SJCRH30 (cell line): ENCODE results near the gene NKAIN4. TPM values are rescaled to one million over a fixed set of nuclear protein-coding genes. Genes with fewer than 3 reads are reported as not detected.

Experiments
- DNase-seq, 2 experiments: peaks; one replicate each; pipeline ENCODE4 v3.0.0-alpha.2; 2015 to 2020
- H3K27ac ChIP-seq: fragments of 250-450 bp; sonication (Bioruptor Pico); 2 replicates; pipeline ENCODE4 v1.5.1; 2020; ENCODE audit warnings: mild to moderate bottlenecking, moderate library complexity
- H3K27me3 ChIP-seq: fragments of 250-450 bp; sonication (Bioruptor Pico); 2 replicates; pipeline ENCODE4 v1.5.1; 2020; ENCODE audit warnings: mild to moderate bottlenecking, moderate library complexity
- H3K36me3 ChIP-seq: fragments of 250-450 bp; sonication (Bioruptor Pico); 2 replicates; pipeline ENCODE4 v1.5.1; 2020; ENCODE audit warnings: mild to moderate bottlenecking, moderate library complexity
- H3K4me1 ChIP-seq: fragments of 250-450 bp; sonication (Bioruptor Pico); 2 replicates; pipeline ENCODE4 v1.5.1; 2020; ENCODE audit warnings: mild to moderate bottlenecking, moderate library complexity
- H3K4me3 ChIP-seq: fragments of 250-450 bp; sonication (Bioruptor Pico); 2 replicates; pipeline ENCODE4 v1.5.1; 2020; ENCODE audit warnings: mild to moderate bottlenecking, moderate library complexity
- H3K9me3 ChIP-seq: fragments of 250-450 bp; sonication (Bioruptor Pico); replicated peaks from 2 replicates; pipeline ENCODE4 v1.5.1; 2020; ENCODE audit warnings: mild to moderate bottlenecking, moderate library complexity
- total RNA-seq: library from RNA; depleted of rRNA; stranded (reverse); fragments of >200 nt; shearing (Covaris generic); gene quantifications from 2 replicates; pipeline ENCODE4 v1.2.3, GENCODE V29; 2014

Gene NKAIN4
- total RNA-seq, 1 experiment from 2014 or later: 15.5 TPM

- H3K4me3 ChIP-seq: no peak overlapping the region
- peaks cover 22% of the 10 kb centered on the region for H3K27me3 ChIP-seq
- no peak overlapping the region for H3K27ac ChIP-seq
- peaks cover 5% of the 10 kb centered on the region for H3K36me3 ChIP-seq
- no peaks in the 10 kb centered on the region for H3K9me3 ChIP-seq
- peaks cover 22% of the 10 kb centered on the region for H3K4me1 ChIP-seq
- no peak for DNase-seq
Measured at GRCh38 chr20:63219447-63219821, 34.8 kb downstream of the NKAIN4 start.

GRCh38 chr20:63218701-63219446 lies 35.4 kb downstream of the NKAIN4 start:
- H3K9me3 ChIP-seq: no peaks in the 10 kb centered on the region
- no peak overlapping the region for H3K27ac ChIP-seq
- peaks cover 22% of the 10 kb centered on the region for H3K27me3 ChIP-seq
- DNase-seq: no peak
- H3K4me3 ChIP-seq: no peak overlapping the region
- peaks cover 11% of the 10 kb centered on the region for H3K36me3 ChIP-seq
- peaks cover 22% of the 10 kb centered on the region for H3K4me1 ChIP-seq

- H3K4me1 ChIP-seq: peaks cover 21% of the 10 kb centered on the region
- no peak for DNase-seq
- no peak overlapping the region for H3K4me3 ChIP-seq
- H3K27me3 ChIP-seq: peaks cover 22% of the 10 kb centered on the region
- no peak overlapping the region for H3K27ac ChIP-seq
- H3K36me3 ChIP-seq: peaks cover 23% of the 10 kb centered on the region
- no peaks in the 10 kb centered on the region for H3K9me3 ChIP-seq
Measured at GRCh38 chr20:63217706-63218105, 36.6 kb downstream of the NKAIN4 start.

GRCh38 chr20:63216849-63217471 lies 37.3 kb downstream of the NKAIN4 start:
- peaks cover 21% of the 10 kb centered on the region for H3K4me1 ChIP-seq
- peaks cover 18% of the 10 kb centered on the region for H3K27me3 ChIP-seq
- peak overlapping the region; percentile 94 for H3K4me3 ChIP-seq
- DNase-seq: peak in 1 of 2 experiments; percentile 44
- H3K27ac ChIP-seq: no peak overlapping the region
- H3K9me3 ChIP-seq: no peaks in the 10 kb centered on the region
- peaks cover 30% of the 10 kb centered on the region for H3K36me3 ChIP-seq

- DNase-seq: peak; percentile 100
Measured at GRCh38 chr20:63216041-63216848, 38.0 kb downstream of the NKAIN4 start, which contains the start of gene YTHDF1. Gene YTHDF1, minus strand, starts transcription at chr20:63216131. Its CDS starts 239 bp downstream, at chr20:63215892.

GRCh38 chr20:63215101-63216040 lies 38.9 kb downstream of the NKAIN4 start:
- H3K4me1 ChIP-seq: peaks cover 21% of the 10 kb centered on the region
- H3K27me3 ChIP-seq: peaks cover 6% of the 10 kb centered on the region
- no peaks in the 10 kb centered on the region for H3K9me3 ChIP-seq
- peaks cover 46% of the 10 kb centered on the region for H3K36me3 ChIP-seq
- peak overlapping the region; percentile 94 for H3K4me3 ChIP-seq
- peak; percentile 83 to 85 for DNase-seq
- H3K27ac ChIP-seq: peak overlapping the region; percentile 26; the same call in 1 of the 2 replicates

More at GRCh38 chr20:63216041-63216848, 38.0 kb downstream of the NKAIN4 start, which contains the start of gene YTHDF1:
- Histone ChIP-seq H3K9me3 (no peaks in the 10 kb centered on the region), H3K27ac (peak within 1 kb of the TSS; percentile 26; the same call in 1 of the 2 replicates), H3K4me1 (peaks cover 21% of the 10 kb centered on the region), H3K4me3 (peak within 1 kb of the TSS; percentile 94), H3K27me3 (peaks cover 14% of the 10 kb centered on the region), H3K36me3 (peaks cover 37% of the 10 kb centered on the region)

GRCh38 chr20:63214514-63214913 lies 39.7 kb downstream of the NKAIN4 start:
- H3K4me3 ChIP-seq: peak overlapping the region; percentile 94
- peaks cover 55% of the 10 kb centered on the region for H3K36me3 ChIP-seq

GRCh38 chr20:63212792-63213191 lies 41.5 kb downstream of the NKAIN4 start:
- Histone ChIP-seq H3K27me3 (no peaks in the 10 kb centered on the region), H3K4me1 (peaks cover 21% of the 10 kb centered on the region), H3K4me3 (no peak overlapping the region), H3K27ac (no peak overlapping the region), H3K9me3 (no peaks in the 10 kb centered on the region), H3K36me3 (peaks cover 72% of the 10 kb centered on the region)
- no peak for DNase-seq

More at GRCh38 chr20:63214514-63214913, 39.7 kb downstream of the NKAIN4 start:
- Histone ChIP-seq H3K27ac (no peak overlapping the region), H3K27me3 (peaks cover 6% of the 10 kb centered on the region), H3K4me1 (peaks cover 21% of the 10 kb centered on the region), H3K9me3 (no peaks in the 10 kb centered on the region)
- DNase-seq: no peak

GRCh38 chr20:63212393-63212730 lies 41.9 kb downstream of the NKAIN4 start:
- no peak overlapping the region for H3K4me3 ChIP-seq
- H3K36me3 ChIP-seq: peaks cover 76% of the 10 kb centered on the region
- no peaks in the 10 kb centered on the region for H3K9me3 ChIP-seq
- H3K27me3 ChIP-seq: no peaks in the 10 kb centered on the region
- H3K27ac ChIP-seq: no peak overlapping the region
- peaks cover 21% of the 10 kb centered on the region for H3K4me1 ChIP-seq
- DNase-seq: no peak

GRCh38 chr20:63210011-63210605 lies 44.2 kb downstream of the NKAIN4 start:
- Histone ChIP-seq H3K27me3 (no peaks in the 10 kb centered on the region), H3K9me3 (no peaks in the 10 kb centered on the region), H3K4me1 (peaks cover 15% of the 10 kb centered on the region), H3K36me3 (peaks cover 99% of the 10 kb centered on the region), H3K4me3 (no peak overlapping the region), H3K27ac (no peak overlapping the region)
- DNase-seq: no peak

GRCh38 chr20:63208346-63208909 lies 45.8 kb downstream of the NKAIN4 start:
- no peak overlapping the region for H3K4me3 ChIP-seq
- no peak for DNase-seq

GRCh38 chr20:63206878-63207277 lies 47.4 kb downstream of the NKAIN4 start:
- no peak overlapping the region for H3K27ac ChIP-seq
- peaks cover 100% of the 10 kb centered on the region for H3K36me3 ChIP-seq
- no peak for DNase-seq
- H3K4me3 ChIP-seq: no peak overlapping the region
- H3K4me1 ChIP-seq: no peaks in the 10 kb centered on the region
- H3K27me3 ChIP-seq: no peaks in the 10 kb centered on the region
- no peaks in the 10 kb centered on the region for H3K9me3 ChIP-seq

More at GRCh38 chr20:63208346-63208909, 45.8 kb downstream of the NKAIN4 start:
- peaks cover 100% of the 10 kb centered on the region for H3K36me3 ChIP-seq
- H3K27ac ChIP-seq: no peak overlapping the region
- no peaks in the 10 kb centered on the region for H3K9me3 ChIP-seq
- H3K27me3 ChIP-seq: no peaks in the 10 kb centered on the region
- H3K4me1 ChIP-seq: no peaks in the 10 kb centered on the region

GRCh38 chr20:63205896-63206295 lies 48.4 kb downstream of the NKAIN4 start:
- no peak overlapping the region for H3K4me3 ChIP-seq
- no peaks in the 10 kb centered on the region for H3K27me3 ChIP-seq
- DNase-seq: no peak
- no peak overlapping the region for H3K27ac ChIP-seq
- no peaks in the 10 kb centered on the region for H3K4me1 ChIP-seq
- peaks cover 100% of the 10 kb centered on the region for H3K36me3 ChIP-seq
- H3K9me3 ChIP-seq: no peaks in the 10 kb centered on the region
